ENCODE data around the gene MAP3K21.

DNA sequence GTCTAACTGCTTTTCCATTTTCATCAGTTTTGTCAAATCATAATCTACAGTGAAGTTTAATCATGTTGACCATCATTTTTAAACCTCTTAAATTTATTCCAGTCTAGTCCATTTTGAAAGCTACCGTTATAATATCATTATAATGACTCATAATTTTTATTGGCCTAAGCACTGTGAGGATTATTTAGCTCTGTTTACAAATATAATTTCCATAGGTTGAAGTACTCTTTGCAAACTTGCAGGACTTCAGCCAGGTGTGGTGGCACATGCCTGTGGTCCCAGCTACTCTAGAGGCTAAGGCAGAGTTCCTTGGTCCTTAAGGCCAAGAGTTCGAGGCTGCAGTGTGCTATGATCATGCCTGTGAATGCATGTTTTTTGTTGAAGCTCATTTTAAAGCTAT lies 54.3 kb downstream of the MAP3K21 start:
- TF ChIP-seq POU5F1 (IDR thresholded peaks at IDR 0.05; ENCODE audit: low read depth, low read length), result no peak
- TF ChIP-seq CREB1 (IDR thresholded peaks at IDR 0.05), result no peak
- TF ChIP-seq, protein P1, sequence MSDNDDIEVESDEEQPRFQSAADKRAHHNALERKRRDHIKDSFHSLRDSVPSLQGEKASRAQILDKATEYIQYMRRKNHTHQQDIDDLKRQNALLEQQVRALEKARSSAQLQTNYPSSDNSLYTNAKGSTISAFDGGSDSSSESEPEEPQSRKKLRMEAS (IDR thresholded peaks at IDR 0.05), result no peak
- TF ChIP-seq BACH1 (IDR thresholded peaks at IDR 0.05; ENCODE audit: low read length), result no peak
- no peak for TF ChIP-seq POLR2A (IDR thresholded peaks at IDR 0.05; ENCODE audit: control extremely low read depth in 1 of 2, low read depth in 2 of 2, low read length in 2 of 2)
- TF ChIP-seq EP300 (IDR thresholded peaks at IDR 0.05; ENCODE audit: borderline replicate concordance in 1 of 2, low read depth in 2 of 2, low read length in 2 of 2), result no peak
- TF ChIP-seq RBBP5 (IDR thresholded peaks at IDR 0.05; ENCODE audit: borderline replicate concordance, low read depth, low read length), result no peak
- TF ChIP-seq TAF1 (IDR thresholded peaks at IDR 0.05; ENCODE audit: low read depth, low read length), result no peak
- TF ChIP-seq, protein P2, sequence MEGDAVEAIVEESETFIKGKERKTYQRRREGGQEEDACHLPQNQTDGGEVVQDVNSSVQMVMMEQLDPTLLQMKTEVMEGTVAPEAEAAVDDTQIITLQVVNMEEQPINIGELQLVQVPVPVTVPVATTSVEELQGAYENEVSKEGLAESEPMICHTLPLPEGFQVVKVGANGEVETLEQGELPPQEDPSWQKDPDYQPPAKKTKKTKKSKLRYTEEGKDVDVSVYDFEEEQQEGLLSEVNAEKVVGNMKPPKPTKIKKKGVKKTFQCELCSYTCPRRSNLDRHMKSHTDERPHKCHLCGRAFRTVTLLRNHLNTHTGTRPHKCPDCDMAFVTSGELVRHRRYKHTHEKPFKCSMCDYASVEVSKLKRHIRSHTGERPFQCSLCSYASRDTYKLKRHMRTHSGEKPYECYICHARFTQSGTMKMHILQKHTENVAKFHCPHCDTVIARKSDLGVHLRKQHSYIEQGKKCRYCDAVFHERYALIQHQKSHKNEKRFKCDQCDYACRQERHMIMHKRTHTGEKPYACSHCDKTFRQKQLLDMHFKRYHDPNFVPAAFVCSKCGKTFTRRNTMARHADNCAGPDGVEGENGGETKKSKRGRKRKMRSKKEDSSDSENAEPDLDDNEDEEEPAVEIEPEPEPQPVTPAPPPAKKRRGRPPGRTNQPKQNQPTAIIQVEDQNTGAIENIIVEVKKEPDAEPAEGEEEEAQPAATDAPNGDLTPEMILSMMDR (IDR thresholded peaks at IDR 0.05; ENCODE audit: control extremely low read depth in 1 of 3, insufficient read depth in 1 of 3, low read depth in 1 of 3, low read length in 3 of 3), result no peak
- no peak for TF ChIP-seq EZH2 (IDR thresholded peaks at IDR 0.05; ENCODE audit: low read depth, low read length, severe bottlenecking)

All from H1 (cell line).